Endometrial microvascular endothelial cells (primary cell): ENCODE results near the gene KIF16B. TPM values are rescaled to one million over a fixed set of nuclear protein-coding genes. Genes with fewer than 3 reads are reported as not detected.

ENCODE experiments used
- in situ Hi-C: cut with HindIII; loops from 2 replicates; pipeline ENCODE4 v1.10.0; 2017; ENCODE audit warnings: low sequenced_read_pairs, low pct_unique_long_range_greater_than_20kb; ENCODE audit errors: inconsistent ontology term
- total RNA-seq: library from RNA; depleted of rRNA; stranded (reverse); fragments of >200 nt; gene quantifications from one replicate; pipeline ENCODE4 v1.2.3, GENCODE V29; 2015; ENCODE audit errors: inconsistent ontology term

Gene KIF16B
- total RNA-seq, 1 donor from 2014 or later = 12.1 TPM

DNA sequence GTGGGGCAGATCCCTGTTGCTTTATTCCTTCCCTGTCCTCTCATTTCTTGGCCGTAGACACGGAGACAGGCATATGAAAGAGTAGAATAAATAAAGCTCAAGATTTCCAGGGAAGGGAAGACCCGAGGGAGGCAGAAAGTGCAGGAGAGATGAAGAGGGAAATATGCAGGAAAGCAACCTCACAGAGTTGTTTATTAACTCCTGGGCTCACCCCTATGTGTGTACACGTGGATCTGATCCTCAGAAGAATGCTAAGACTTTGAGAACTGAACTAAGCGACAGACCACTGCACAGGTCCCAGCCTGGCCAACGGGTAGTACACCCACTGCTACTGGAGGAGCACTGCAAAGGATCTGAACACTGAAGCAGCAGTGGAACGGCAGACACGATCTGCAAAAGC, 156.2 kb downstream of the KIF16B start:
- in situ Hi-C loops = no loop called here

- in situ Hi-C loops = no loop called here
These were observed 157.9 kb downstream of the KIF16B start for GRCh38 chr20:16415071-16416053.

DNA sequence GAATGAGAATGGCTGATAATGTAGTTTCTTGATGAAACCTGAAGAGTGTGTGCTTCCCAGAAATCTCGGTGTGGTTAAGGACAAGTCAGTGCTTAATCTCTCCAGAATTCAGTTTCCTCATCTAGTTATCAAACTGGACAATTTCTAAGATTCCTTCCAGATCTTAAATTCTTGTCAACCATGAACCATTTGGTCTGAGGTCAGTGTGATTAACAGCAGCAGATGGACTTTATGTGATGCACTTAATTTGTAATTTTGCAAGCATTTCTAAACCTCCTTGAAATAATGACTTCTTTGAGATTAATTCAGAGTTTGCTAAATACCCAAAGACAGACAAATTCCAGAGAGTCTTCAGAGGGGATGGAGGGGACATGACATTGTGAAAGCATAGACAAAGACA, 160.3 kb downstream of the KIF16B start:
- in situ Hi-C loops = no loop called here

- in situ Hi-C loops = no loop called here
These were observed 161.9 kb downstream of the KIF16B start for GRCh38 chr20:16411361-16411760.

GRCh38 chr20:16410626-16411025, 162.6 kb downstream of the KIF16B start:
- in situ Hi-C loops = no loop called here

DNA sequence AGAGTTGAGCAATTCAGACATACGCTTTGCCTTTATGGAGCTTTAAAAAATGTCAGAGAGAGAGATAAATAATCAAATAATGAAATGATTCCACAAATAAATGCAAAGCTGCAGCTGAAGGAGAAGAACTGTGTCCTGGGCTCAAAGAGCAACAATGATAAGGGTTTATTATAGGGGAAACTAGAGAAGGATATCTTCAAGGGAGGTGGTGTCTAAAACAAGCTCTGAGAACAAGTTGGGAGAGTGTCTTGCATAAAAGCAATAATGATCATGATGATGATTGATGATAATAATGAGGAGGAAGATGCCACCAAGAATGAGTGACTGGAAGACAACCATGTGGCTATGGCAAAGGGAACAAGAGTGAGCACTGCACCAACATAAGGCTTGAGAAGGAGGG, 164.3 kb downstream of the KIF16B start:
- in situ Hi-C loops = no loop called here

- in situ Hi-C loops = no loop called here
These were observed 165.8 kb downstream of the KIF16B start for GRCh38 chr20:16407251-16408067.

GRCh38 chr20:16405254-16405653, 168.0 kb downstream of the KIF16B start:
- in situ Hi-C loops = no loop called here

DNA sequence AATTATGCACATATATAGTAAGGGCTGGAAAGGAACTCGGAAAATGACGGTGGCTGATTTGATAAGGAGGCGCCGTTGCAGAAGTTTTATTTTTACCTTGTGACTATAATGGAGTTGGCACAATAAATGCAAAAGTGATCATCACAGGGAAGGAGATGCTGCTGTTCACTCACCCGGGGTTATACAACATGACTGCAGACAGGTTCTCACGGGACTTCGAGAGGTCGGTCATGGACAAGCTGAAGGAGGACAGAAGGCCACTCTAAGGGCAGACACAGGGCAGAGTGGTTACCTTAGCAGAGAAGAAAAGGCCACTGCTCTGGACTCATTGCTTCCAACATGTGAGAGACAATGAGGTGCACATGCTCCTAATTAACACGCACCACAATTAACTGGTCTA, 168.6 kb downstream of the KIF16B start:
- in situ Hi-C loops = no loop called here

GRCh38 chr20:16404171-16404570, 169.1 kb downstream of the KIF16B start:
- in situ Hi-C loops = no loop called here

DNA sequence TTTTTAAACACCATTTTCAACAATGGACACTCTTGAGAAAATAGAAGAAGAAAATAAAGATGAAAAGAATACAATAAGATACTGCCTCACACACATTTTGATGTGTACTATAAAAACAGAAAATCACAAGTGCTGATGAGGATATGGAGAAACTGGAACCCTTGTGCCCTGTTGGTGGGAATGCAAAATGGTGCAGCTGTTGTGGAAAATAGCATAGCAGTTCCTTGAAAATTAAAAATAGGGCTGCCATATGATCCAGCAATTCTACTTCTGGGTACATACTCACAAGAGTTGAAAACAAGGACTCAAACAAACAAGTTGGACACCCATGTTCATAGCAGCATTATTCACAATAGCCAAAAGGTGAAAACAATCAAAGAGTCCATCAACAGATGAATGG, 173.0 kb downstream of the KIF16B start:
- in situ Hi-C loops = no loop called here

- in situ Hi-C loops = no loop called here
These were observed 173.4 kb downstream of the KIF16B start for GRCh38 chr20:16399801-16400200.

GRCh38 chr20:16397086-16397485, 176.2 kb downstream of the KIF16B start:
- in situ Hi-C loops = no loop called here

- in situ Hi-C loops = no loop called here
These were observed 177.9 kb downstream of the KIF16B start for GRCh38 chr20:16395366-16395765.

GRCh38 chr20:16394784-16395183, 178.5 kb downstream of the KIF16B start:
- in situ Hi-C loops = no loop called here

DNA sequence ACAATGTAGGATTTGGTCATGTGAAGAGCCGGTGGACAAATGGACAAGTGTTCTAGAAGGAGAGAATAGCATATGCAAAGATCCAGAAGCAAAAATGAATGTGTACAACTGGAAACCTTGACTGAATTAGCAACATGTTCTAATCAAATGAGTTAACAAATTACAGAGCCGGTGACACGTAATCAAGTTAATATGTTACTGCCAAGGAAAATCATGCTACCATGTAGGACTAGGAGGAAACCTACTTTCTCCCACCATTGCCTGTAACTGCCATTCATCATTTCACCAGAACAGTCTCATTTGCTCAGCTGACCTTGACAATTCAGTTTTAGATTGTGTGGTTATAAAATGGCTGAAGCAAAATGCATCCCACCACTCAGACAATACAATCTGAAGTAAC, 179.4 kb downstream of the KIF16B start:
- in situ Hi-C loops = no loop called here

- in situ Hi-C loops = no loop called here
These were observed 180.0 kb downstream of the KIF16B start for GRCh38 chr20:16393297-16393696.

DNA sequence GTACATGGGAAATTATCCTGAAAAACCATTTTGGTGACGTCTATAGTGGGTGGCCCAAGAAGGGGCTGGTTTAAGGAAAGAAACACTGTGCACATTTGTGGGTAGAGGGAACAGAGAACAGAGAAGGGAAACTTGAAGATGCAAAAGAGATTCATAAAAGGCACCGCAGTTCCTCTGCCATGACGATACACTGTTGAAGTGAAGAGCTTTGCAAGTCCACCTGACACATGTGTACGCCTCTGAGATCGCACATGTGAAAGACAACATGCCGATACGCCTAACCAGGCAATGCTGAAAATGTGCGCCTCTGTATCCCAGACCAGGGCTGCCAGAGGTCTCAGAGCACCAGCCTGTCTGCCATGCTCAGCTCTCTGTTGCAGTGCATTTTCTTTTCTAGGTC, 180.9 kb downstream of the KIF16B start:
- in situ Hi-C loops = no loop called here

DNA sequence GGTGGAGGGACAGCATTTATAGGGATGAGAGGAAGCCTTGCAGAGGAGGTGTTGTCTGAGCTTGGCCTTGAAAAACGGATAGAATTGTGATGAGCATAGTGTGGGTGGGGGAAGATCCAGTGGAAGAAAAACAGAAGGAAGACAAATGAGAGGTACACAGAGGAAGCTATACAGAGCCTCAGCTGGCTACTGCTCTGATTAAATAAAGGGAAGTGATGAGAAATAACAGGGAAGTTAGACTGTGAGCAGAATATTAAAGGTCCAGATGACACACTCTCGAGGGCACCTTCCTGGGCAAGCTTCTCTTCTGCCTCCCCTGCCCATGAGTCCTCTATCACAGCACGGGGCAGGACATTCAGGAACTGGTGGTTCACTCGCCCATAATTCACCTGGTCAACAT, 182.3 kb downstream of the KIF16B start:
- in situ Hi-C loops = no loop called here

DNA sequence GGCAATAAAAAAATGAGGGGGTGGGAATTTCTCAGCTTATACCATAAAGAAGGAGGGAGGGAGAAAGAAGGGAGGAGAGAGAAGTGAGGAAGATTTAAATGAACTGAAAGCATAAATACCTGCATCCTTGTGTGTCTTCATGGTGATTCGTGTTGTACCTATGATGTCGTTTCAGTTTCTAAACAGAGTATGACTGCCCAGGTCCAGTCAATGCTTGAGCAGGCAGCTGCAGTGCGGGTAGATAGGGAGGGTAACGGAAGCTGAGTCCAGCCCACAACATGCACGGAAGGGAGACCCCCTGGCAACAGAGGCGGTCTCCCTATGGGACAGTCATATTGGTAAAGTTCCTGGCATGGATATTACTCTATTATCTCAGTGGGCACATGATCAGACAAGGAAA, 184.5 kb downstream of the KIF16B start:
- in situ Hi-C loops = no loop called here
